Left kidney (tissue), 2 donors: ENCODE measurements around the gene FOXJ2. TPM values are rescaled to one million over a fixed set of nuclear protein-coding genes. Genes with fewer than 3 reads are reported as not detected.
"Not testable (repeated sequence)": the region's sequence is repeated elsewhere in the genome, so short reads cannot be mapped to it uniquely, and the experiment has no call there.

Experiments
- DNase-seq: peaks from one replicate; pipeline ENCODE4 v3.0.0-alpha.2; 2013
- polyA plus RNA-seq: library from polyadenylated mRNA; unstranded; fragments of 120-200 nt; gene quantifications from one replicate; pipeline ENCODE4 v1.2.1, GENCODE V29; 2013; ENCODE audit not compliant: insufficient read length

Gene FOXJ2
- polyA plus RNA-seq, 1 donor, result 25.9 TPM

DNA sequence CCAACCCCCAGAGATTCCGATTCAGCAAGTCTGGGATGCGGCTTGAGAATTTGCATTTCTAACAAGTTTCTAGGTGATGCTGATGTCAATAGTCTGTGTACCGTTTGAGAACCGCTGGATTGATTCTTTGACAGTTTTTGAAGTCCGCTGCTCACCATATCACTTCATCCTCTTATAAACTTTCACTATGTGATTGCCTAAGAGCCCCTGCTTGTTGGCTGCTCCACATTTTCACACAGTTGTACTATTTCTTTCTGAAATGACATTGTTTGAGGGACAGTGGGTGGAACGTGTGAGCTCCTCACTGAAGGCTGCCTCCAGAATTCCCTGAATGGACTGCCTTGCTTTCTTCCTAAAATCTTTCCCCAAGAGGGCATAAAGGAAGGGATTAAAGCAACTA lies 26.0 kb downstream of the FOXJ2 start:
- DNase-seq, result no peak

GRCh38 chr12:8064131-8064530 lies 31.6 kb downstream of the FOXJ2 start:
- DNase-seq, result no peak

DNA sequence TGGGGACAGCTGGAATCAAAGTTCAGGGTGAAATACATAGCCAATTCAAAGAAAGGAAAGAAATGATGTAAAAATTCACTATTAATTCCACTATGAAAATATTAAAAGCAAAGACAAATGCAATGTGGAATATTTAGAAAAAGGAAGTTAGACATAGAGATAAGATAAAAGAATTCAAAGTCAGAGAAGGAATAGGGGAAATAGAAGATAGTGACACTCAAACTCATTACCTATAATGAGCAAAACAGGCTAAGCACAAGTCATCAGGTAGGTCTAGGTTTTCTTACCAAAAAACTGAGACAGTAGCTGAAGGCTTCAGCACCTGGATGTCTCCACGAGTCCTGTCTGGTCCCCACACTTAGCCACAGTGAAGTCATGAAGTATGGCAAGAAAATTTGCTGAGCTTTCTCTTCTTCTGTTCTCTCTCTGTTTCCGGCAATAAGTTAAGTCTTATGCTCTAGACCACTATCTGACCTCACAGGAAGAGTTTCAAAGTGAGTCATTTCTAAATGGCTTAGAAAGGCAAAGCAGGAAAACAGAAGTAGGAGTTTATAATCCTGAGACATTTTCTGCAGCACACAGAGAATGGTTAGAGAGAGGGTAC lies 33.6 kb downstream of the FOXJ2 start, which contains the start of gene C3AR1:
TSS of gene C3AR1 (minus strand) at position 369 of the 604 bp plus-strand sequence. CDS start 6,174 bp downstream, outside the sequence.
- DNase-seq, result no peak

- DNase-seq, result no peak
Measured at GRCh38 chr12:8069582-8069981, 37.1 kb downstream of the FOXJ2 start.

- not testable (repeated sequence) for DNase-seq
Measured at GRCh38 chr12:8071820-8072219, 39.3 kb downstream of the FOXJ2 start.

DNA sequence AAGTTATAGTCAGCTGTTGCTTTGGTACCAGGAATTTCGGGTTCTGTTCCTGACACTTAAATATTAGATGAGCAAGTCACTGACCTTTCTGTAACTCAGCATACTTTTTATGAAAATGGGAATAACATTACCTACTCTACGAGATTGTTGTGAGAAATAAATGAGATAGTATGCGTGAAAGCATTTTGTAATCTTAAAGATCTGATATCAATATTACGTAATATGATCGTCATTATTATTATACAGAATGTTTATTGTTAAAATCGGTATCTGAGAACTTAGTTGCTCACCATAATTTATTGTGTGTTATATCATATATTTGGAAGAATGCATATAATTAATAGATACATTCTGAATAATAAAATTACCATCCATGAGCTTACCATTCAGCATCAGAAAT lies 43.4 kb downstream of the FOXJ2 start:
- DNase-seq, result no peak

DNA sequence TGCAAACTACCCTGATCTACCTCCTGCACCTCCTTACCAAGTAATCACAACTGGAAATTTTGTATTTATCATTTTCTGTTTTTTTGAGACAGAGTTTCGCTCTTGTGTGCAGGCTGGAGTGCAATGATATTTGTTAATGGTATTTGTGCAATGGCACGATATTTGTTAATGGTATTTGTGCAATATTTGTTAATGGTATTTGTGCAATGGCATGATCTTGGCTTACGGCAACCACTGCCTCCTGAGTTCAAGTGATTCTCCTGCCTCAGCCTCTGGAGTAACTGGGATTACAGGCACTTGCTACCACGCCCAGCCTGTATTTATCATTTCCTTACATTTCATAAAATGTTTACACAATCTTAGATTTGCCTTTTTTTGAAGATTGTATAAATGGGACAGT lies 43.9 kb downstream of the FOXJ2 start:
- DNase-seq, result no peak

DNA sequence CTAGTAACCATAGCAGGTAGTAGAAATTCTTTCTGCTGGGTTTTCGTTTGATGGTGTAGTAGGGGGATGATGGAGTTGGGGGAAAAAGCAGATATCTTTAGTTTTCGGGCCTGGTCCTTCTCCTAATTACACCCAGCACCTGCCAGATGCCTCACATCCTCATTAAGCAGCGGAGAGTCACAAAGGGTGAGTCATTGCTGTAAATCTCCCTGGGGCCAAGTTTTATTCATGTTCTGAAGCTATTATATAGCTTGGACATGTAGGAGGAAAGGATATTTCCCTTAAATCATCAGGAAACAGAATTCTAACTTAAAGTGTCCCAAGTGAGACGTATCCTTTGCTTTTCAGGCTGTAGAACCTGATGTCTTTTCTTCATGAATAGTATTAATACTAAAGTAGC lies 44.7 kb downstream of the FOXJ2 start:
- peak; percentile 36 for DNase-seq

DNA sequence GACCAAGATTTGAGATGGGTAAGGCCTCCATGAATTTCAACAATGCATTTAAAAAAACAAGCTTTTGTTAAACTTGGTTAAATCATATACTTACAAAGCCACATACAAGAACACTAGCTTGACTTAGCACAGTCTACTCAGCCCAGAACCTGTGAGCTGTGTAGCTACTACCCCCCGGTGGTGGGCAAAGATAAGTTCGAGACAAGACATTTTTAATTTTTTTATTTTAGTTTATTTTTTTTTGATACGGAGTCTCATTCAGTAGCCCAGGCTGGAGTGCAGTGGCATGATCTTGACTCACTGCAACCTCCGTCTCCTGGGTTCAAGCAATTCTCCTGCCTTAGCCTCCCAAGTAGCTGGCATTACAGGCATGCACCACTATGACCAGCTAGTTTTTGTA lies 45.9 kb downstream of the FOXJ2 start:
- peak; percentile 24 for DNase-seq

- no peak for DNase-seq
Measured at GRCh38 chr12:8078916-8079315, 46.4 kb downstream of the FOXJ2 start.

DNA sequence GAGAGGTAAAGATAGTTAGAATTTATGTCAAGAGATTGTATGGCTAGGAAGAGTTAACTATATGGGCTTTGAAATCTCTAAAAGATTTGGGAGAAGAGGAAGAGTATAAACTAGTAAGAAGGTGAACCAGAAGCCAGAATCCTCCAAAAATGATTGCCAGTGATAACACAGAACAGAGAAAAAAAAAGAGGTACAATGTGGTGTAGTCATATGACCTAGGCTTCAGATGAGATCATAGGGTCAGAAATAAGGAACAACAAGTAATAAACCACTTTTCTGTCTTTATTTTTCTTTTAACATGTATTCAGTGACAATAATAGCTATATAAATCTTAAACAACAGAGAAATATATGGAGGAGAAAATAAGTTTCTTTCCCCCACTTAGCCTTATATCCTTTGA lies 47.6 kb downstream of the FOXJ2 start:
- no peak for DNase-seq

GRCh38 chr12:8081251-8081920 lies 48.9 kb downstream of the FOXJ2 start:
- DNase-seq, result peak; percentile 19

- DNase-seq, result no peak
Measured at GRCh38 chr12:8082808-8083100, 50.2 kb downstream of the FOXJ2 start.

GRCh38 chr12:8084351-8084750 lies 51.8 kb downstream of the FOXJ2 start:
- DNase-seq, result not testable (repeated sequence)

- no peak for DNase-seq
Measured at GRCh38 chr12:8087666-8088065, 55.1 kb downstream of the FOXJ2 start.

DNA sequence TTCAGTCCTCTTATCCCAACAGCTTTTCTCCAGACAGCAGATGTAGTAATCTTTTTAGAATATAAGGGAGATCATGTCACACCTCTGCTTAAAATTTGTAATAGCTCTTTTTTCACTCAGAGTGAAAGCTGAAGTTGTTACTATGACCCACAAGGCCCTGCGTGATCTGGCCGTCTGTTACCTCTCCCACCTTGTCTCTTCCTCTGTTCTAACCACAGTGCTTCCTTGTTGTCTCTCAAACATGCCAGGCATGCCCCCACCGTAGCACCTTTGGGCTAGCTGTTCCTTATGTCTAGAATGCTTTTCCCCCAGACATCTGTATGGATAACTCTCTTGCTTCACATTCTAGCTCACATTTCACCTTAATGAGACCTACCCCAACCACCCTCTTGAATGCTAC lies 56.1 kb downstream of the FOXJ2 start:
- DNase-seq, result no peak

DNA sequence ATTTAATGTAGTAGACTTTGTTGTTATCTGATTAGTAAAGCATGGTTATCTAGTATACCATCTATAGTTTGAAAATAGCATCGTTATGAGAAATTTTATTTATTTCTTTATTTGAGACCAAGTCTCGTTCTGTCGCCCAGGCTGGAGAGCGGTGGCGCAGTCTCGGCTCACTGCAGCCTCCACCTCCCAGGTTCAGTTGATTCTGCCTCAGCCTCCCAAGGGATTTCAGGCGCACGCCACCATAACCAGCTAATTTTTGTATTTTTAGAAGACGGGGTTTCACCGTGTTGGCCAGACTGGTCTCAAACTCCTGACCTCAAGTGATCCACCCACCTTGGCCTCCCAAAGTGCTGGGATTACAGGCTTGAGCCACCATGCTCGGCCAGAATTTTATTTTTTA lies 56.8 kb downstream of the FOXJ2 start:
- not testable (repeated sequence) for DNase-seq

- DNase-seq, result no peak
Measured at GRCh38 chr12:8089716-8090115, 57.2 kb downstream of the FOXJ2 start.

DNA sequence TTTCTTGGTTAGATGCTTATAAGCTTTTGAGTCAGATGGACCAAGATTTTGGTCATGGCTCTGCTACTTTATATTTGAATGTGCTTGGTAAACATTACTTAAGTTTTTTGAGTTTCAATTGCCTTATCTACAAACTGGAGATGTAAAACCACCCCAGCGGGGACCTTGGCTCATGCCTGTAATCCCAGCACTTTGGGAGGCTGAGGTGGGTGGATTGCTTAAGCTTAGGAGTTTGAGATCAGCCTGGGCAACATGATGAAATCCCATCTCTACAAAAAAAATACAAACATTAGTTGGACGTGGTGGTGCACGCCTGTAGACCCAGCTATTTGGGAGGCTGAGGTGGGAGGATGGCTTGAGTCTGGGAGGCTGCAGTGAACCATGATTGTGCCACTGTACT lies 60.8 kb downstream of the FOXJ2 start:
- DNase-seq, result no peak

DNA sequence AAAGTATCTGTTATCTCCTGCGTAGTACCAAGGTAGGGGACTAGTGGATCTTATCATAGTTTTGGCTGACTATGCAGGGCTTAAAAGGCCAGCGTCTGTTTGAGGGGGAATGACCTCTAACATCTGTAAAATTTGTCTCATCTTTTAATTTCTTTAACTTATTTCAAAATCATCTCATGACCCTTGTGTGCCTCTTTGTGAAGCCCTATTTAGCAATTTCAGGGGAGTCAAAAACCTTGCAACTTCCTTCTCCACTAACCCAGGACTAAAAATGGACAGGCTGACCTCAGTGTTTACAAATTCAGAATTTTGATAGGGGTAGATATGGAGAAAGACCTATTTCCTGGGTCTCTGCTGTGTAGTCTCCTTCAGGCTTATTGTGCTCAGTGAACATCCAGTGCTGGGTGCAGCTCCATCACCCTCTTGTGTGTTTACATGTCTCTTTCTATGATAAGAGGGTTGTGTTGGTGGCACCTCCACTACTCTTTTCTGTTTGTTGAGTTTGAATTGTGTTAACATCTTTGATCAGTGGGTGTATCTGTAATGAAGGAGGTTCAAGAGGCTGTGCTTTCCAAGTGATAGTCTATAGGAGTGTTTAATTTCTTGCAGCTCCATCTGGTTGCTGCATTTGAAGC lies 63.9 kb downstream of the FOXJ2 start:
- DNase-seq, result no peak

GRCh38 chr12:8099235-8099634 lies 66.7 kb downstream of the FOXJ2 start:
- DNase-seq, result no peak
